GM12874 (cell line): Measurements from ENCODE around the gene COLQ.

Source experiments
- TF ChIP-seq, protein P1 (sequence below): IDR thresholded peaks from 2 replicates; pipeline ENCODE4 v1.5.1; 2011; ENCODE audit warnings: low read depth, mild to moderate bottlenecking, control low read depth, low read length, moderate library complexity; ENCODE audit not compliant: insufficient read depth

Gene COLQ

DNA sequence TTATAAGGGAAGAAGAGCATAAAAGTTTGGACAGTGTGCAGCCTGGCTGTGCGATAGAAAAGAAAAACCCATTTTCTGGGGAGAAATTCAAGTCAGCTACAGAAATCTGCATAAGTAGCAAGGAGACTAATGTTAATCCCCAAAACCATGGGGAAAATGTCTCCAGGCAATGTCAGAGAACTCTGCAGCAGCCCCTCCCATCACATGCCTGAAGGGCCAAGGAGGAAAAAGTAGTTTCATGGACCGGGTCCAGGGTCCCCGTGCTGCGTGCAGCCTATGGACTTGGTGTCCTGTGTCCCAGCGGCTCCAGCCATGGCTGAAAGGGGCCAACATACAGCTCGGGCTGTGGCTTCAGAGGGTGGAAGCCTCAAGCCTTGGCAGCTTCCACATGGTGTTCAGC, 28.3 kb upstream of the COLQ start:
- TF ChIP-seq, protein P1, sequence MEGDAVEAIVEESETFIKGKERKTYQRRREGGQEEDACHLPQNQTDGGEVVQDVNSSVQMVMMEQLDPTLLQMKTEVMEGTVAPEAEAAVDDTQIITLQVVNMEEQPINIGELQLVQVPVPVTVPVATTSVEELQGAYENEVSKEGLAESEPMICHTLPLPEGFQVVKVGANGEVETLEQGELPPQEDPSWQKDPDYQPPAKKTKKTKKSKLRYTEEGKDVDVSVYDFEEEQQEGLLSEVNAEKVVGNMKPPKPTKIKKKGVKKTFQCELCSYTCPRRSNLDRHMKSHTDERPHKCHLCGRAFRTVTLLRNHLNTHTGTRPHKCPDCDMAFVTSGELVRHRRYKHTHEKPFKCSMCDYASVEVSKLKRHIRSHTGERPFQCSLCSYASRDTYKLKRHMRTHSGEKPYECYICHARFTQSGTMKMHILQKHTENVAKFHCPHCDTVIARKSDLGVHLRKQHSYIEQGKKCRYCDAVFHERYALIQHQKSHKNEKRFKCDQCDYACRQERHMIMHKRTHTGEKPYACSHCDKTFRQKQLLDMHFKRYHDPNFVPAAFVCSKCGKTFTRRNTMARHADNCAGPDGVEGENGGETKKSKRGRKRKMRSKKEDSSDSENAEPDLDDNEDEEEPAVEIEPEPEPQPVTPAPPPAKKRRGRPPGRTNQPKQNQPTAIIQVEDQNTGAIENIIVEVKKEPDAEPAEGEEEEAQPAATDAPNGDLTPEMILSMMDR, result no peak

DNA sequence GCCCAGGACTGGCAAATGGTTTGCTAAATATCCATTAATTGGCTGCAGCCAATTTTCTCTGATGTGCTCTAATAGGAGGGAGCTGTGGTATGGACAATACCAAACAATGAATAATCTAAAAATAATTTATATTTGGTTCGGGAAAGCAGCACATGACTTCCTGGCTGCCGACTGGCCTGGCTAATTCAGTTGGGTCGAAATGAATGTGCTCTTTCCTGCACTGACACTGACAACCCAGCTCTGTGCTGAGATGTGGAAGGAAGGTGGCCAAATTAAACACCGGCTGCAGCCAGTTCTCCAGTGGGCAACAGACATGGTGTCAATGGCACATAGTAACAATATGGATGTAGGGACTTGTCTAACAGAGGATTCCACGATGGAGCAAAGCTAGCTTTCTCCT, 21.1 kb upstream of the COLQ start:
- TF ChIP-seq, protein P1, result no peak

DNA sequence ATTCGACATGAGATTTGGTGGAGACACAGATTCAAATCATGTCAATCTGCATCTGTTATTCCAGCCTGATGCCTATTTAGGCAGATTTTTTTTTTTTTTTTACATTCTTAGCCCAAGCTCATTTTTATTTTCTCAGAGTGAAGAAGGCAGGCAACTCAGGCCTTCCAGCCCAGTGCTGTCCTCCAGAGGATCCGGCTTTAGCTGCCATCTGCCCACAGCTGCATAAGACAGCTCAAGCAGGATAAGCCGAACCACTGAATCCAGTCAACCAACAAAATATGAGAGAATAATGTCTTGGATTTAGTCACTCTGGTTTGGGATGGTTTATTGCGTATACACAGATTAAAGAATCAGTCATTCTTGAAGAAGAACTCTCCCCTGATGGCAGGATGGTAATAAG, 19.9 kb upstream of the COLQ start:
- TF ChIP-seq, protein P1, result no peak

DNA sequence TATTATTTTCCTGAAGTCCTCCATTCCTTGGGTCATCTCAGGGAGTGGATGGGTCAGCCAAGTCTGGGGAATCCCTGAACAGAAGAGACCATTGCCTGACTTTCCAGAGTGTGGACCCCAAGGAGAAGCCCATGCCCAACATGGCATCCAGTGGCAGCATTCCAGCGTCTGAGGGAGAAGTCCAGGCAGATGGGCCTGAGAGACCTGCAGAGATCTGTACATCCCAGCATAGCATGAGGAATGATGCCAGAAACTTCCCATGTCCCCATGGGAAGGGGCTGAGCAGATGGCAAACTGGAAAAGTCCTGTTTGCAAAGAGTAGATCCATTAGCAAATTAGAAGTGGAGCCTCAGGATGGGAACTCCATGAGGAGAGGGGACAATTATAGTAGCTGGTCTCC, 17.6 kb upstream of the COLQ start:
- TF ChIP-seq, protein P1, result no peak

DNA sequence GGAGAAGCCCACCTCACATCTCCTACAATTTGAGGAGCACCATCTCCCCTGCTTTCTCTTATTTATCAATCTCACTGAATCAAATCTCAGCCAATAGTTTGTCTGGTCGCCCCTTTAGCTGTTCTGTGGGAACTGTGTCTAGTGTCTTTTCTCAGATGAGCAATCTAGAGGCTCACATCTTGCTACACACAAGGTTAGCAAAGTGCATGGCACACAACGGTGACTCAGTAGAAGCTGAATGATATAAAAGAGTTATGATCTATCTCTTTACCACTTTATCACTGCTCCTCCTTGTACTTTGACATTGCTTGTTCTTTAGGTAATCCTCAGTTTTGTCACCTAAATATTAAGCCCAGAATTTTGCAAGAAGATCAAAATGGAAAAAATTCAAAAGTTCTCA, 16.8 kb upstream of the COLQ start:
- TF ChIP-seq, protein P1, result no peak

DNA sequence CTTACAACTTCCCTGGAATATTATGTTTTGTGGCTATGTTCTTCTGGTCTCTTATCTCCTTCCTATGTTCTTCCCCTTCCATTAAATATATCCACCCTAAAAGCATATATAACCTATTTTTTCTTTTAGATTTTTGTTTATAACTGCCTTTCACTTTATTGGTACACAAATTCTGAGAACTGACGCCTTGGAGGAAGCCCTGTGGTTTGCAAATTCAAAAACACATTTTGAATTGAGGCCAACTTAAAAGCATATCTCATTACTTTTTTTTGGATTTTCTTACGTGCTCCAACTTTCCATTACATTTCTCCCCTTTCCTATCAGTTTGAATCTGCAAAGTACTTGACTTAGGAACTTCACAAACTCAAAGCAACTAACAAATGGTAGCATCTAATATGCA, 15.3 kb upstream of the COLQ start:
- TF ChIP-seq, protein P1, result no peak

DNA sequence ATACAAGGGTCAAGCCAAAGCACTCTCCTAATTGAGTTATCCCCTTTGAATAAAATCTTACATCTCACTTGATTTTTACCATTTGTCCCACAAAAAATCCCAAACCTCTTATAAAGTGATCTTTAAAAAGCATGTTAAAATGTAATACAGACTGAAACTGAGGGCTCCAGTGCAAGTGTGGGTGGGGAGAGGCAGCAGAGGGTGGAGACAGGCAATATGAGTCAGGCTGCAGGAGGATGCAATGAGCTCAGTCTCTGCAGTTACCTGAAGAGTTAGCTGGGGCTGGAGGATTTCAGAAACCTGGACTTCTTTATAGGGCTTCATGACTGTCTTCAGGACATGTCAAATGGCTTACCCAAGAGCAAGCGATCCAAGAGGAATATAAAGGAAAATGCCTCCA, 14.2 kb upstream of the COLQ start:
- TF ChIP-seq, protein P1, result no peak

DNA sequence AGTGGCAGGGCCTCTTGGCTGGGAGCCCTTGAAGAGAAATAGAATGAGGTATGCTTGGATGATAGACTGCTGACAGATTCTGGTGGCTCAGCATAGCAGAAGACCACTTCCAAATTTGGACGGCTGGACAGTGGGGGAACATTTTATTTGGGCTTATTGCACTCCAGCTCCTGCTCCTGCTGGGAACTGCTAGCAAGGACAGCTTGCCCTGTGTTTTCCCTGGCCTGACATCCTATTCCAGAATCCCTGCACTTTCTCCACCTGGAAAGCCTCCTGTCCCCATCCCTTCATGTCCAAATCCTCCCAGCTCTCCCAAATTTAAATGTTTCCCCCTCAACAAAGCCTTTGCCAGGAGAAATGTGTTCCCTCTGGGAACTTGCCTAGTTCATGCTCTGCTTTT, 9.8 kb upstream of the COLQ start:
- TF ChIP-seq, protein P1, result no peak
